ENCODE data around the gene NXF2.

NXF2 gene

DNA sequence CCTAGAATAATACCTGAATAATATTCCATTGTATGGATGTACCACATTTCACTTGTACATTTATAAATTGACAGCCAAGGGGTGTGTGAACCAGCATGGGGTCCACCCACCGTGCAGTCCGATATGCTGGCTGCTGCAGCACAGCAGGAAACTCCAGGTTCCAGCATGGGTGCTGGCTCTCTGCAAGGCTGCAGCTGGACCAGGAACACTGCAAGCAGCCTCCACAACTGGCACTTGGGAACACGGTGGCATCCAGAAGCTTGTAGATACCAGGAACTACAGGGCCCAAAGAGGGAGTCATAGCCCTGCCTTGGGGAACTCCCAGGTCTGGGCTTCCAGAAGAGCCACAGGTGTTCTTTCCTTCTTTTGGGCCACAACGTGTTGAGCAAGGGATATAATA is 91.2 kb downstream of the NXF2 start:
- no peak overlapping the region for H2AFZ ChIP-seq (ENCODE audit: low read depth, low read length, severe bottlenecking)
- no peaks in the 10 kb centered on the region for H3K9me2 ChIP-seq (replicated peaks; ENCODE audit: insufficient read depth, low read length)
- H3F3A ChIP-seq (ENCODE audit: insufficient read depth) = no peaks in the 10 kb centered on the region
- no peaks in the 10 kb centered on the region for H4K20me1 ChIP-seq (ENCODE audit: low read depth, low read length)
- no peak overlapping the region for H3K27ac ChIP-seq (ENCODE audit: low read depth, low read length)
- H3K4me3 ChIP-seq (ENCODE audit: insufficient read depth, low read length, poor library complexity, severe bottlenecking) = no peak overlapping the region
- H3K79me2 ChIP-seq (ENCODE audit: insufficient read depth, low read length) = no peaks in the 10 kb centered on the region
- H3K36me3 ChIP-seq (ENCODE audit: low read length) = no peaks in the 10 kb centered on the region
- H3K4me2 ChIP-seq (ENCODE audit: low read depth, low read length, poor library complexity, severe bottlenecking) = no peak overlapping the region
- TF ChIP-seq, protein P1, sequence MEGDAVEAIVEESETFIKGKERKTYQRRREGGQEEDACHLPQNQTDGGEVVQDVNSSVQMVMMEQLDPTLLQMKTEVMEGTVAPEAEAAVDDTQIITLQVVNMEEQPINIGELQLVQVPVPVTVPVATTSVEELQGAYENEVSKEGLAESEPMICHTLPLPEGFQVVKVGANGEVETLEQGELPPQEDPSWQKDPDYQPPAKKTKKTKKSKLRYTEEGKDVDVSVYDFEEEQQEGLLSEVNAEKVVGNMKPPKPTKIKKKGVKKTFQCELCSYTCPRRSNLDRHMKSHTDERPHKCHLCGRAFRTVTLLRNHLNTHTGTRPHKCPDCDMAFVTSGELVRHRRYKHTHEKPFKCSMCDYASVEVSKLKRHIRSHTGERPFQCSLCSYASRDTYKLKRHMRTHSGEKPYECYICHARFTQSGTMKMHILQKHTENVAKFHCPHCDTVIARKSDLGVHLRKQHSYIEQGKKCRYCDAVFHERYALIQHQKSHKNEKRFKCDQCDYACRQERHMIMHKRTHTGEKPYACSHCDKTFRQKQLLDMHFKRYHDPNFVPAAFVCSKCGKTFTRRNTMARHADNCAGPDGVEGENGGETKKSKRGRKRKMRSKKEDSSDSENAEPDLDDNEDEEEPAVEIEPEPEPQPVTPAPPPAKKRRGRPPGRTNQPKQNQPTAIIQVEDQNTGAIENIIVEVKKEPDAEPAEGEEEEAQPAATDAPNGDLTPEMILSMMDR (IDR thresholded peaks at IDR 0.05; ENCODE audit: insufficient read depth, low read length, poor library complexity, severe bottlenecking) = no peak
- TF ChIP-seq EZH2phosphoT487 (conservative IDR thresholded peaks at IDR 0.05; ENCODE audit: low read length) = no peak
- H3K9ac ChIP-seq (ENCODE audit: low read length) = no peak overlapping the region
- no peaks in the 10 kb centered on the region for H3K27me3 ChIP-seq (ENCODE audit: low read length)
- no peaks in the 10 kb centered on the region for H3K9me3 ChIP-seq (ENCODE audit: insufficient read depth, low read length)

DNA sequence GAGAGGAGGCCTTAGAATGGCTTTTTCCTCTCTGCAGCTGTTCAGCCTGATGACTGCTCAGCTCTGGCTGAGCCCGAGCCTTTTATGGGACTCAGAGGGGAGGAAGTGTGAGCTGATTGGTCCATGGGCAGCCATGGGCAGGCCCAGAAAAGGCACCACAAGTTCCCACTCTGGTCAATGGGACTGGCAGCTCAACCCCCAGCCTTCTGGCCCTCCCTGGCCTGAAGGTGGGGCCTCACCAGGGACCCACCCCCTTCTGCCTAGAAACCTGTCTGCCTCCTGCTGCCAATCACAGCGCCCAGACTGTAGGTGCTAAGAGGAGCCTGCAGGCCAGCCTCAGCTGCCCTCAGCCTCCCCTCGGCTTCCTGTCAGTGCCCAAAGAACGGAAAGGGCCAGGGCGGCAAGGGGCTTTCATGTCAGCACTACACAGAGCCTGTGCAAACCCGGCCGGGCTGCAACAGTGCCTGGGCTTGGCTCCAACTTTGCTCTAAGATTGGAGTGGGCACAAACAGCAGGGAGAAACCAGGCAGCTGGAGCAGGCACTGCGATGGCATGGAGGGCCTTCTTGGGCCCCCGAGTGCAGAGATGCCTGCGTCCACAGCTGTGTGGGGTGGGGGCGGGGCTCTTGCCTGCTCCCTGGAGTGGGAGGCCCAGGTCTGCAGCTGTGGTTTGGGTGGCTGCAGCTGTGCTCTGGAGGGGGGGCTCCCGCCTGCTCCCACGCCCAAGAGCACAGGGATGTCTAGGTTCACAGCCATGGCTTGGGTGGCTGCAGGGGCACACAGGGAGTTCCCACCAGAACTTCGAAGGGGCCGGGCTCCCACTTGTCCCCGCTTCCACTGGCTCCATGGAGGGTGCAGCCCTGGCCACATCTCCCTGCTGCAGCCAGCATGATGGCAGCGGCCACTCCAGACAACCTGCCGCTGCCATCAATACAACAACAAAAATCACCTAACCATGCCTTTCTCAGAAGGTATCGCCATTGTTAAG is 92.6 kb downstream of the NXF2 start:
- no peak for TF ChIP-seq EZH2phosphoT487 (conservative IDR thresholded peaks at IDR 0.05; ENCODE audit: low read length)
- TF ChIP-seq, protein P1 (IDR thresholded peaks at IDR 0.05; ENCODE audit: insufficient read depth, low read length, poor library complexity, severe bottlenecking) = no peak
- Histone ChIP-seq H3K4me2 (ENCODE audit: low read depth, low read length, poor library complexity, severe bottlenecking) (no peak overlapping the region), H3K9ac (ENCODE audit: low read length) (no peak overlapping the region), H3F3A (ENCODE audit: insufficient read depth) (no peaks in the 10 kb centered on the region), H3K9me3 (ENCODE audit: insufficient read depth, low read length) (no peaks in the 10 kb centered on the region), H2AFZ (ENCODE audit: low read depth, low read length, severe bottlenecking) (no peak overlapping the region), H3K4me3 (ENCODE audit: insufficient read depth, low read length, poor library complexity, severe bottlenecking) (no peak overlapping the region), H3K36me3 (ENCODE audit: low read length) (no peaks in the 10 kb centered on the region), H4K20me1 (ENCODE audit: low read depth, low read length) (no peaks in the 10 kb centered on the region), H3K9me2 (replicated peaks; ENCODE audit: insufficient read depth, low read length) (no peaks in the 10 kb centered on the region), H3K79me2 (ENCODE audit: insufficient read depth, low read length) (no peaks in the 10 kb centered on the region), H3K27me3 (ENCODE audit: low read length) (no peaks in the 10 kb centered on the region), H3K27ac (ENCODE audit: low read depth, low read length) (no peak overlapping the region)

DNA sequence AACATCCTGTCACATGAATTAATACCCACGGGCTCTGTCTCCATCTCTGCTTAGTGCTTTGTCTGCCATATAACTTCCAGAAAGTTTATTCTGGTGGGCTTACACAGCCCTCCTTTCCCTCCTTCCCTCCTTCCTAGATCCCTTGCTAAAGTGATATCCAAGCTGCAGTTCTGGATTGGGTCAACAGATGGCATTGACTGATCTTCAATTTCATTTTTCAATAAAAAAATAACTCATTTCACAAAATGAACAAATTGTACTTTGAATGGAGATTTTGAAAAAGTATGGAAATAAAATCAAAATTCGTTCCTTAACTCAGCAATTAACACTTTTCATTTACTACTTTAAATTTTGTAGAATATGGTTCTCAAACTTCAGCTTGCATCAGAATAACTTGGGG is 94.9 kb downstream of the NXF2 start:
- Histone ChIP-seq H3F3A (ENCODE audit: insufficient read depth) (no peaks in the 10 kb centered on the region), H3K4me2 (ENCODE audit: low read depth, low read length, poor library complexity, severe bottlenecking) (no peak overlapping the region), H2AFZ (ENCODE audit: low read depth, low read length, severe bottlenecking) (no peak overlapping the region), H3K27me3 (ENCODE audit: low read length) (no peaks in the 10 kb centered on the region), H3K4me3 (ENCODE audit: insufficient read depth, low read length, poor library complexity, severe bottlenecking) (no peak overlapping the region), H3K27ac (ENCODE audit: low read depth, low read length) (no peak overlapping the region), H3K79me2 (ENCODE audit: insufficient read depth, low read length) (no peaks in the 10 kb centered on the region), H3K9ac (ENCODE audit: low read length) (no peak overlapping the region), H3K9me2 (replicated peaks; ENCODE audit: insufficient read depth, low read length) (no peaks in the 10 kb centered on the region), H3K9me3 (ENCODE audit: insufficient read depth, low read length) (no peaks in the 10 kb centered on the region), H3K36me3 (ENCODE audit: low read length) (no peaks in the 10 kb centered on the region), H4K20me1 (ENCODE audit: low read depth, low read length) (no peaks in the 10 kb centered on the region)
- no peak for TF ChIP-seq EZH2phosphoT487 (conservative IDR thresholded peaks at IDR 0.05; ENCODE audit: low read length)
- TF ChIP-seq, protein P1 (IDR thresholded peaks at IDR 0.05; ENCODE audit: insufficient read depth, low read length, poor library complexity, severe bottlenecking) = no peak

Measured in SU-DHL-6 (cell line).